MM.1S (cell line): ENCODE data around the gene CFAP97D1.

Experiments used
- DNase-seq: peaks from one replicate; pipeline ENCODE4 v3.0.0-alpha.2; 2015
- H2AFZ ChIP-seq: fragments of 300-600 bp; sonication (generic); 2 replicates; pipeline ENCODE4 v1.6.0; 2016; ENCODE audit warnings: antibody characterized with exemption, low read length
- H3F3A ChIP-seq: fragments of 300-600 bp; sonication (generic); 2 replicates; pipeline ENCODE4 v1.6.1; 2016; ENCODE audit warnings: mild to moderate bottlenecking, antibody characterized with exemption, low read length, moderate library complexity, mixed read lengths; ENCODE audit not compliant: insufficient read depth
- H3K27ac ChIP-seq: fragments of 300-600 bp; sonication (generic); 2 replicates; pipeline ENCODE4 v1.5.1; 2016; ENCODE audit warnings: mild to moderate bottlenecking, low read length
- H3K27me3 ChIP-seq: fragments of 300-600 bp; sonication (generic); replicated peaks from 2 replicates; pipeline ENCODE4 v1.6.0; 2016; ENCODE audit warnings: low read length; ENCODE audit not compliant: insufficient read depth
- H3K36me3 ChIP-seq: fragments of 300-600 bp; sonication (generic); replicated peaks from 2 replicates; pipeline ENCODE4 v1.6.1; 2016; ENCODE audit warnings: mild to moderate bottlenecking, low read length, mixed read lengths; ENCODE audit not compliant: insufficient read depth
- H3K4me1 ChIP-seq: fragments of 300-600 bp; sonication (generic); 2 replicates; pipeline ENCODE4 v1.6.1; 2016; ENCODE audit warnings: low read length, mixed read lengths
- H3K4me2 ChIP-seq: fragments of 300-600 bp; sonication (generic); 2 replicates; pipeline ENCODE4 v1.6.0; 2016; ENCODE audit warnings: low read depth, low read length
- H3K4me3 ChIP-seq: fragments of 300-600 bp; sonication (generic); 2 replicates; pipeline ENCODE4 v1.5.1; 2016; ENCODE audit warnings: low read length, mixed read lengths
- H3K79me2 ChIP-seq: fragments of 300-600 bp; sonication (generic); 2 replicates; pipeline ENCODE4 v1.6.1; 2016; ENCODE audit warnings: mixed run types, low read length, mixed read lengths
- H3K9ac ChIP-seq: fragments of 300-600 bp; sonication (generic); 2 replicates; pipeline ENCODE4 v1.6.1; 2016; ENCODE audit warnings: low read length, mixed read lengths
- H3K9me2 ChIP-seq: fragments of 300-600 bp; sonication (generic); replicated peaks from 2 replicates; pipeline ENCODE4 v1.6.1; 2016; ENCODE audit warnings: mild to moderate bottlenecking, low read length, mixed read lengths; ENCODE audit not compliant: insufficient read depth
- H3K9me3 ChIP-seq: fragments of 300-600 bp; sonication (generic); replicated peaks from 2 replicates; pipeline ENCODE4 v1.6.1; 2016; ENCODE audit warnings: mild to moderate bottlenecking, low read length, mixed read lengths; ENCODE audit not compliant: insufficient read depth
- H4K20me1 ChIP-seq: fragments of 300-600 bp; sonication (generic); 2 replicates; pipeline ENCODE4 v1.6.1; 2016; ENCODE audit warnings: mild to moderate bottlenecking, low read length, moderate library complexity, mixed read lengths; ENCODE audit not compliant: insufficient read depth
- CTCF ChIP-seq: fragments of 300-600 bp; sonication (generic); IDR thresholded peaks from 2 replicates; pipeline ENCODE4 v1.5.1; 2016; ENCODE audit warnings: antibody characterized with exemption, low read length, mixed read lengths
- EZH2 ChIP-seq: fragments of 300-600 bp; sonication (generic); optimal IDR thresholded peaks from 2 replicates; pipeline ENCODE3; 2017; ENCODE audit warnings: low read depth, mild to moderate bottlenecking, antibody characterized with exemption, low read length, mixed read lengths
- EZH2phosphoT487 ChIP-seq: fragments of 300-600 bp; sonication (generic); IDR thresholded peaks from 2 replicates; pipeline ENCODE4 v1.6.1; 2018; ENCODE audit warnings: antibody characterized with exemption, low read length

The CFAP97D1 gene

GRCh38 chr17:43799047-43799446, 18.8 kb downstream of the CFAP97D1 start:
- no peak for TF ChIP-seq EZH2phosphoT487
- no peak for TF ChIP-seq CTCF
- no peak for TF ChIP-seq EZH2
- no peak overlapping the region for H3K4me2 ChIP-seq
- no peaks in the 10 kb centered on the region for H4K20me1 ChIP-seq
- no peak for DNase-seq
- H3F3A ChIP-seq = no peaks in the 10 kb centered on the region
- no peak overlapping the region for H3K27ac ChIP-seq
- no peak overlapping the region for H3K9ac ChIP-seq
- no peaks in the 10 kb centered on the region for H3K36me3 ChIP-seq
- H3K9me3 ChIP-seq = no peaks in the 10 kb centered on the region
- no peaks in the 10 kb centered on the region for H3K9me2 ChIP-seq
- H2AFZ ChIP-seq = no peak overlapping the region
- no peaks in the 10 kb centered on the region for H3K79me2 ChIP-seq
- H3K27me3 ChIP-seq = peaks cover 31% of the 10 kb centered on the region
- no peak overlapping the region for H3K4me3 ChIP-seq
- no peaks in the 10 kb centered on the region for H3K4me1 ChIP-seq

GRCh38 chr17:43800736-43801135, 20.5 kb downstream of the CFAP97D1 start:
- DNase-seq = no peak
- Histone ChIP-seq H3K79me2 (no peaks in the 10 kb centered on the region), H3K27ac (no peak overlapping the region), H2AFZ (no peak overlapping the region), H3K4me3 (no peak overlapping the region), H3K9ac (no peak overlapping the region), H3K27me3 (peaks cover 41% of the 10 kb centered on the region), H3K36me3 (no peaks in the 10 kb centered on the region), H4K20me1 (no peaks in the 10 kb centered on the region), H3K9me3 (no peaks in the 10 kb centered on the region), H3K4me1 (no peaks in the 10 kb centered on the region), H3K9me2 (no peaks in the 10 kb centered on the region), H3K4me2 (no peak overlapping the region), H3F3A (no peaks in the 10 kb centered on the region)
- TF ChIP-seq CTCF (no peak), EZH2 (no peak), EZH2phosphoT487 (no peak)

GRCh38 chr17:43801844-43802243, 21.6 kb downstream of the CFAP97D1 start:
- no peaks in the 10 kb centered on the region for H3F3A ChIP-seq
- TF ChIP-seq CTCF = no peak
- H3K27me3 ChIP-seq = peaks cover 42% of the 10 kb centered on the region
- H3K27ac ChIP-seq = no peak overlapping the region
- H4K20me1 ChIP-seq = no peaks in the 10 kb centered on the region
- H2AFZ ChIP-seq = no peak overlapping the region
- no peak overlapping the region for H3K9ac ChIP-seq
- H3K4me2 ChIP-seq = no peak overlapping the region
- no peaks in the 10 kb centered on the region for H3K9me3 ChIP-seq
- no peaks in the 10 kb centered on the region for H3K79me2 ChIP-seq
- H3K4me1 ChIP-seq = no peaks in the 10 kb centered on the region
- no peaks in the 10 kb centered on the region for H3K36me3 ChIP-seq
- H3K9me2 ChIP-seq = no peaks in the 10 kb centered on the region
- no peak overlapping the region for H3K4me3 ChIP-seq
- DNase-seq = no peak

GRCh38 chr17:43803758-43804157, 23.5 kb downstream of the CFAP97D1 start:
- Histone ChIP-seq H3K36me3 (no peaks in the 10 kb centered on the region), H3K27ac (no peak overlapping the region), H3K4me1 (no peaks in the 10 kb centered on the region), H3K4me2 (no peak overlapping the region), H3K4me3 (no peak overlapping the region), H3K9me2 (no peaks in the 10 kb centered on the region), H3K9me3 (no peaks in the 10 kb centered on the region), H3K9ac (no peak overlapping the region), H2AFZ (no peak overlapping the region), H3K27me3 (peaks cover 42% of the 10 kb centered on the region), H3F3A (no peaks in the 10 kb centered on the region), H4K20me1 (no peaks in the 10 kb centered on the region), H3K79me2 (no peaks in the 10 kb centered on the region)
- DNase-seq = no peak
- TF ChIP-seq EZH2 (no peak), EZH2phosphoT487 (no peak), CTCF (no peak)
